B cell (primary cell): ENCODE measurements around the gene CGNL1. TPM values are rescaled to one million over a fixed set of nuclear protein-coding genes. Genes with fewer than 3 reads are reported as not detected.
A peak's percentile ranks its signal among the peaks of the same experiment; 100 is the strongest.

ENCODE experiments used
- ATAC-seq: fragments of 200-7000 bp; cut with Tn5 transposase; one replicate; pipeline ENCODE4 v1.10.0; 2021; ENCODE audit warnings: low read depth, mild to moderate bottlenecking, moderate number of reproducible peaks, moderate library complexity
- CTCF ChIA-PET: fragments of 350-600 bp; sonication (Branson Sonifier 250); formaldehyde crosslinking; loops from one replicate; lab custom pipeline; 2021; ENCODE audit warnings: antibody characterized with exemption, inconsistent platforms; lab: Charles Lee
- POLR2A ChIA-PET: fragments of 350-600 bp; sonication (Branson Sonifier 250); formaldehyde crosslinking; loops from one replicate; lab custom pipeline; 2021; ENCODE audit warnings: antibody characterized with exemption; lab: Charles Lee
- DNase-seq: peaks from one replicate; pipeline ENCODE4 v3.0.0; 2013
- H2AFZ ChIP-seq: 2 replicates; pipeline ENCODE4 v1.6.1; 2012; ENCODE audit warnings: mild to moderate bottlenecking, low read depth, low read length; ENCODE audit not compliant: insufficient read depth, poor library complexity, severe bottlenecking
- H3K27ac ChIP-seq, 2 donors: 1 replicate in 1 of 2; 2 replicates in 1 of 2; pipeline ENCODE4 v1.5.1; 2012 to 2013; ENCODE audit warnings: low read length in 2 of 2, mild to moderate bottlenecking in 2 of 2, moderate library complexity in 1 of 2
- H3K27me3 ChIP-seq, 4 experiments: fragments of 200-600 bp in 1 of 4; sonication (generic) in 1 of 4; replicated peaks in 1 of 4; 1 replicate in 2 of 4; 2 replicates in 2 of 4; pipeline versions ENCODE4 v1.6.1 to v1.7.0; 2013 to 2016; ENCODE audit warnings: low read length in 3 of 4, mild to moderate bottlenecking in 2 of 4, mixed read lengths in 1 of 4, moderate library complexity in 1 of 4; ENCODE audit not compliant: insufficient read depth in 4 of 4, control insufficient read depth in 3 of 4; ENCODE audit errors: control extremely low read depth in 1 of 4
- H3K36me3 ChIP-seq, 2 experiments: replicated peaks in 1 of 2; 1 replicate in 1 of 2; 2 replicates in 1 of 2; pipeline versions ENCODE4 v1.6.1 to v1.7.1; 2013; ENCODE audit warnings: low read length in 1 of 2; ENCODE audit not compliant: insufficient read depth in 2 of 2, control insufficient read depth in 1 of 2; ENCODE audit errors: control extremely low read depth in 1 of 2, extremely low read depth in 1 of 2
- H3K4me1 ChIP-seq, 2 donors: fragments of 200-600 bp in 1 of 2; sonication (generic) in 1 of 2; 1 replicate in 1 of 2; 2 replicates in 1 of 2; pipeline versions ENCODE4 v1.5.1 to v1.6.1; 2013 to 2017; ENCODE audit warnings: low read length in 2 of 2; ENCODE audit not compliant: control insufficient read depth in 2 of 2, insufficient read depth in 2 of 2
- H3K4me2 ChIP-seq: replicated peaks from 2 replicates; pipeline ENCODE3; 2012; ENCODE audit warnings: mild to moderate bottlenecking, low read depth, low read length; ENCODE audit not compliant: poor library complexity, severe bottlenecking
- H3K4me3 ChIP-seq, 5 experiments: fragments of 200-600 bp in 1 of 5; sonication (generic) in 1 of 5; 1 replicate in 3 of 5; 2 replicates in 2 of 5; pipeline versions ENCODE4 v1.5.1 to v1.7.0; 2011 to 2016; ENCODE audit warnings: low read length in 4 of 5, mild to moderate bottlenecking in 4 of 5, low read depth in 2 of 5, control low read depth in 1 of 5, moderate library complexity in 1 of 5; ENCODE audit not compliant: insufficient read depth in 1 of 5; ENCODE audit errors: control extremely low read depth in 1 of 5, extremely low read depth in 1 of 5
- H3K79me2 ChIP-seq: fragments of 200-600 bp; sonication (generic); one replicate; pipeline ENCODE4 v1.6.0; 2016; ENCODE audit warnings: low read length; ENCODE audit not compliant: control insufficient read depth, insufficient read depth
- H3K9ac ChIP-seq: fragments of 200-600 bp; sonication (generic); 2 replicates; pipeline ENCODE4 v1.6.1; 2017; ENCODE audit warnings: mild to moderate bottlenecking, low read length, moderate library complexity
- H3K9me3 ChIP-seq, 3 donors: one replicate each; pipeline versions ENCODE4 v1.6.1 to v1.7.1; 2013; ENCODE audit warnings: low read length in 2 of 3; ENCODE audit not compliant: control insufficient read depth in 2 of 3, insufficient read depth in 1 of 3; ENCODE audit errors: control extremely low read depth in 1 of 3
- H4K20me1 ChIP-seq: 2 replicates; pipeline ENCODE4 v1.6.0; 2012; ENCODE audit warnings: mild to moderate bottlenecking, low read length; ENCODE audit not compliant: insufficient read depth, control insufficient read depth, poor library complexity, severe bottlenecking
- H3K27ac Mint-ChIP-seq: one replicate; pipeline ENCODE4 v1.8.0; 2021; ENCODE audit warnings: mixed read lengths
- H3K27me3 Mint-ChIP-seq: one replicate; pipeline ENCODE4 v1.8.0; 2021; ENCODE audit warnings: mixed read lengths
- H3K4me1 Mint-ChIP-seq: one replicate; pipeline ENCODE4 v1.8.0; 2021; ENCODE audit warnings: mixed read lengths
- H3K4me3 Mint-ChIP-seq: one replicate; pipeline ENCODE4 v1.8.0; 2021; ENCODE audit warnings: mixed read lengths
- H3K9me3 Mint-ChIP-seq: one replicate; pipeline ENCODE4 v1.8.0; 2022; ENCODE audit warnings: mixed read lengths; ENCODE audit not compliant: insufficient read depth
- EZH2 ChIP-seq: IDR thresholded peaks from 2 replicates; pipeline ENCODE4 v1.6.1; 2012; ENCODE audit warnings: borderline replicate concordance, low read depth, mild to moderate bottlenecking, moderate library complexity, low read length; ENCODE audit not compliant: insufficient read depth, poor library complexity, severe bottlenecking
- WGBS: methylation state at CpG from one replicate; pipeline ENCODE4 v1.1.5; 2013; ENCODE audit warnings: missing lambda C conversion rate; ENCODE audit not compliant: insufficient coverage; 5-methylcytosine and 5-hydroxymethylcytosine counted together
- intact Hi-C: fragments of 100-400 bp; cut with micrococcal nuclease; formaldehyde crosslinking; loops from one replicate; pipeline ENCODE4 v1.10.0; 2022
- polyA plus RNA-seq: library from polyadenylated mRNA; depleted of rRNA; stranded (reverse); fragments of >200 nt; gene quantifications from 2 replicates; pipeline ENCODE4 v1.2.3, GENCODE V29; 2012
- total RNA-seq, 2 donors: library from RNA; stranded (reverse); fragments of 120-200 nt in 1 of 2; gene quantifications; 1 replicate in 1 of 2; 2 replicates in 1 of 2; pipeline versions ENCODE4 v1.2.3 to v1.2.4, GENCODE V29; 2013 to 2022
- TF ChIP-seq, protein P1 (sequence below): fragments of 200-600 bp; IDR thresholded peaks from one replicate; pipeline ENCODE4 v1.8.0; 2022; ENCODE audit warnings: antibody characterized with exemption, mild to moderate bottlenecking

Gene CGNL1
- total and polyA plus RNA-seq, 2 donors (not counting 1 experiment from before 2014, with no cell fraction given), result 0.03 to 0.12 TPM

DNA sequence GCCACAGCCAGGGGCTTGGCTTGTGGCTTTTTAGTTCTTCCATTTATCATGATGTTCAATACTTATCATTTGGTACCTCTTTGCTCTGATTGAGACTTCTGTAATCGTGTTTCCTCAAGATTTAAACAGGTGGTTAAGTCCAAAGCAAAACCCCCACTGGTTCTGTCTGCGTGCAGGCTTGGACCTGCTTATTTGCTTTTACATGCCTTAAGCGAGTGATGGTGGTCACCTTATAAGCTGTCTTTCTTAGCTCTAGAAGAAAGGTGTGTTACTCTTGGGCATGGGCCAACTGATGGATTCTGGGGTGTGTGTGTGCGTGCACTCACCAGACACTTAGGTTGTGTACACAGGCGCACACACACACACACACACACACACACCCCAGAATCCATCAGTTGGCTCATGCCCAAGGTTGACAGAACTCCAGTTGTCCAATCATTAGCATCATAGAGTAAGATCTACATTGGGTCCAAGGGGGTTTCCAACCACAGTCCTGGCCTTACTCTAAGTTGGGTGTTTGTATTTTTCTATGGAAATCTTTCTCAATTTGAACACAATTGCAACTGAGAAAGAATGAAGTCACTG is 216.6 kb downstream of the CGNL1 start:
- no peak overlapping the region for H3K4me3 ChIP-seq
- no peak for ATAC-seq
- Mint-ChIP-seq H3K27ac (no peak overlapping the region), H3K4me3 (peak overlapping the region; percentile 67), H3K27me3 (peaks cover 10% of the 10 kb centered on the region), H3K9me3 (peaks cover 2% of the 10 kb centered on the region), H3K4me1 (peaks cover 38% of the 10 kb centered on the region)
- no peaks in the 10 kb centered on the region for H4K20me1 ChIP-seq
- peaks cover 34 to 37% of the 10 kb centered on the region in 2 donors for H3K4me1 ChIP-seq
- POLR2A ChIA-PET, result no interaction called here
- no peak overlapping the region for H3K9ac ChIP-seq
- no peaks in the 10 kb centered on the region for H3K36me3 ChIP-seq
- DNase-seq, result no peak
- CTCF ChIA-PET, result interaction anchor here (0.6 to 1.0 kb wide), 2 partner anchors 33 to 85 kb away, joined by 3 to 7 read pairs; no protein-coding TSS in a partner anchor
- no peak overlapping the region for H3K27ac ChIP-seq
- no peaks in the 10 kb centered on the region for H3K9me3 ChIP-seq
- intact Hi-C loops, result loop anchor here (5.0 kb wide), 1 partner anchor 114 kb away; the partner anchor contains the start of gene POLR2M
- no peak overlapping the region for H2AFZ ChIP-seq
- 84% methylated on average over 5 of the region's 5 CpGs for WGBS
- TF ChIP-seq, protein P1, sequence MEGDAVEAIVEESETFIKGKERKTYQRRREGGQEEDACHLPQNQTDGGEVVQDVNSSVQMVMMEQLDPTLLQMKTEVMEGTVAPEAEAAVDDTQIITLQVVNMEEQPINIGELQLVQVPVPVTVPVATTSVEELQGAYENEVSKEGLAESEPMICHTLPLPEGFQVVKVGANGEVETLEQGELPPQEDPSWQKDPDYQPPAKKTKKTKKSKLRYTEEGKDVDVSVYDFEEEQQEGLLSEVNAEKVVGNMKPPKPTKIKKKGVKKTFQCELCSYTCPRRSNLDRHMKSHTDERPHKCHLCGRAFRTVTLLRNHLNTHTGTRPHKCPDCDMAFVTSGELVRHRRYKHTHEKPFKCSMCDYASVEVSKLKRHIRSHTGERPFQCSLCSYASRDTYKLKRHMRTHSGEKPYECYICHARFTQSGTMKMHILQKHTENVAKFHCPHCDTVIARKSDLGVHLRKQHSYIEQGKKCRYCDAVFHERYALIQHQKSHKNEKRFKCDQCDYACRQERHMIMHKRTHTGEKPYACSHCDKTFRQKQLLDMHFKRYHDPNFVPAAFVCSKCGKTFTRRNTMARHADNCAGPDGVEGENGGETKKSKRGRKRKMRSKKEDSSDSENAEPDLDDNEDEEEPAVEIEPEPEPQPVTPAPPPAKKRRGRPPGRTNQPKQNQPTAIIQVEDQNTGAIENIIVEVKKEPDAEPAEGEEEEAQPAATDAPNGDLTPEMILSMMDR, result no peak
- TF ChIP-seq EZH2, result no peak
- H3K27me3 ChIP-seq, result peaks cover 0 to 3% (median 0%) of the 10 kb centered on the region in 4 experiments
- H3K4me2 ChIP-seq, result peak overlapping the region; percentile 88
- no peaks in the 10 kb centered on the region for H3K79me2 ChIP-seq

DNA sequence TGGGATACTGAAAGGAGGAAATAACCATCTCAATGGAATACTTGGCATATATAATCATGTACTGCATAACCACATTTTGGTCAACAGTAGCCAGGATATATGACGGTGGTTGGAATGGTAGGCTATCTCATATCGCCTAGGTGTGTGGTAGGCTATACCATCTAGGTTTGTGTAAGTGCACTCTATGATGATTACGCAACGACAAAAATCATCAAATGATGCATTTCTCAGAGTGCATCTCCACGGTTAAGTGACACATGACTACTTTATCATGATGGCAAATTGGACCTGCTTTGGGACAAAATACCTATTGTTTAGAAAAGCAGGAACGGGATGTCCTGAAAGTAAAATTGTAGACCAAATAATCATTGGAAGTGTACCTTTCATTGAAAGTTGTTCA is 218.2 kb downstream of the CGNL1 start:
- Histone ChIP-seq H3K27me3 (peaks cover 0 to 3% (median 0%) of the 10 kb centered on the region in 4 experiments), H3K9me3 (no peaks in the 10 kb centered on the region), H3K9ac (no peak overlapping the region), H3K36me3 (no peaks in the 10 kb centered on the region), H3K27ac (no peak overlapping the region), H3K4me3 (no peak overlapping the region), H2AFZ (no peak overlapping the region), H4K20me1 (no peaks in the 10 kb centered on the region), H3K4me2 (no peak overlapping the region), H3K79me2 (no peaks in the 10 kb centered on the region), H3K4me1 (peaks cover 22 to 25% of the 10 kb centered on the region in 2 donors)
- WGBS, result 100% methylated on average over 5 of the region's 6 CpGs
- ATAC-seq, result no peak
- TF ChIP-seq EZH2, result no peak
- TF ChIP-seq, protein P1, result no peak
- CTCF ChIA-PET, result no interaction called here
- intact Hi-C loops, result loop anchor here (5.0 kb wide), 1 partner anchor 113 kb away; the partner anchor contains the start of gene POLR2M
- H3K4me1 Mint-ChIP-seq, result peaks cover 25% of the 10 kb centered on the region
- POLR2A ChIA-PET, result no interaction called here
- H3K4me3 Mint-ChIP-seq, result no peak overlapping the region
- H3K9me3 Mint-ChIP-seq, result peaks cover 2% of the 10 kb centered on the region
- no peak overlapping the region for H3K27ac Mint-ChIP-seq
- no peak for DNase-seq
- H3K27me3 Mint-ChIP-seq, result peaks cover 9% of the 10 kb centered on the region
